A549 (cell line): Measurements from ENCODE around the gene SLC26A9. TPM values are rescaled to one million over a fixed set of nuclear protein-coding genes. Genes with fewer than 3 reads are reported as not detected.

Source experiments
- ATAC-seq, 2 experiments: fragments of 200-7000 bp in 1 of 2; fragments of >200 bp in 1 of 2; cut with Nextera tagmentation in 1 of 2; cut with Tn5 transposase in 1 of 2; 3 replicates each; pipeline versions ENCODE4 v1.8.0 to v1.9.1; 2018 to 2020; ENCODE audit warnings: mild to moderate bottlenecking in 1 of 2, moderate library complexity in 1 of 2
- CTCF ChIA-PET: fragments of 300-600 bp; sonication (Branson Sonifier 250); formaldehyde crosslinking; extraction: SDS; loops from one replicate; lab custom pipeline; 2021; ENCODE audit warnings: antibody characterized with exemption, inconsistent platforms; lab: Yijun Ruan, JAX
- POLR2A ChIA-PET: fragments of 350-600 bp; formaldehyde crosslinking; extraction: SDS; loops from one replicate; lab custom pipeline; 2021; ENCODE audit warnings: antibody characterized with exemption, inconsistent platforms; lab: Yijun Ruan, JAX
- DNase-seq, 2 experiments: peaks; one replicate each; pipeline versions ENCODE4 v3.0.0 to v3.0.0-alpha.2; 2011 to 2016; ENCODE audit warnings: low read depth in 1 of 2, low spot score in 1 of 2
- FAIRE-seq: peaks from 2 replicates; lab custom pipeline; 2011; peaks lifted over from hg19 to GRCh38; lab: Jason Lieb, UNC
- H3K27ac ChIP-seq, 2 experiments: fragments of >200 bp; sonication (Bioruptor Twin); formaldehyde crosslinking; 3 replicates each; pipeline ENCODE4 v1.5.1; 2016 to 2017
- H3K4me1 ChIP-seq: fragments of >200 bp; sonication (Bioruptor Twin); formaldehyde crosslinking; 3 replicates; pipeline ENCODE4 v1.6.1; 2016
- H3K4me2 ChIP-seq: fragments of >200 bp; sonication (Bioruptor Twin); formaldehyde crosslinking; 3 replicates; pipeline ENCODE4 v1.6.1; 2016
- H3K4me3 ChIP-seq: fragments of >200 bp; sonication (Bioruptor Twin); formaldehyde crosslinking; 3 replicates; pipeline ENCODE4 v1.5.1; 2016
- H3K9me3 ChIP-seq: fragments of >200 bp; sonication (Bioruptor Twin); formaldehyde crosslinking; 3 replicates; pipeline ENCODE4 v1.6.1; 2016
- ATOH8 ChIP-seq: fragments of 250-450 bp; sonication (Bioruptor Pico); IDR thresholded peaks from 2 replicates; pipeline ENCODE4 v1.5.0; 2020; ENCODE audit warnings: low read depth, mild to moderate bottlenecking, moderate library complexity
- BHLHE40 ChIP-seq: IDR thresholded peaks from 2 replicates; pipeline ENCODE4 v1.6.1; 2012; ENCODE audit warnings: low read depth, low read length, inconsistent platforms
- CBX8 ChIP-seq: fragments of 200-600 bp; sonication (generic); IDR thresholded peaks from 2 replicates; pipeline ENCODE4 v1.6.1; 2016
- CHD2 ChIP-seq: fragments of 150-350 bp; IDR thresholded peaks from 2 replicates; pipeline ENCODE4 v1.6.1; 2014; ENCODE audit warnings: low read length; ENCODE audit not compliant: partially characterized antibody
- CHD4 ChIP-seq: fragments of 200-600 bp; sonication (generic); IDR thresholded peaks from 2 replicates; pipeline ENCODE4 v1.6.1; 2016; ENCODE audit warnings: antibody characterized with exemption, mild to moderate bottlenecking, borderline replicate concordance
- E2F6 ChIP-seq: IDR thresholded peaks from 2 replicates; pipeline ENCODE4 v1.6.1; 2012; ENCODE audit warnings: low read depth, borderline replicate concordance
- EP300 ChIP-seq, 2 experiments: fragments of >200 bp; sonication (Bioruptor Twin); formaldehyde crosslinking; IDR thresholded peaks; 2 replicates in 1 of 2; 3 replicates in 1 of 2; pipeline ENCODE4 v1.6.1; 2016 to 2017
- FOSB ChIP-seq: fragments of 250-450 bp; sonication (Bioruptor Pico); IDR thresholded peaks from 2 replicates; pipeline ENCODE4 v1.5.0; 2020; ENCODE audit warnings: mild to moderate bottlenecking, moderate library complexity
- GATA3 ChIP-seq: IDR thresholded peaks from 2 replicates; pipeline ENCODE4 v1.6.1; 2012; ENCODE audit warnings: borderline replicate concordance
- HDAC2 ChIP-seq: fragments of 200-600 bp; sonication (generic); IDR thresholded peaks from 2 replicates; pipeline ENCODE4 v1.6.1; 2016
- HES2 ChIP-seq: fragments of >200 bp; sonication (Bioruptor Twin); formaldehyde crosslinking; IDR thresholded peaks from 2 replicates; pipeline ENCODE4 v1.6.1; 2016
- HEYL ChIP-seq: fragments of 250-450 bp; sonication (Bioruptor Pico); IDR thresholded peaks from 2 replicates; pipeline ENCODE4 v1.8.0; 2021; ENCODE audit warnings: mild to moderate bottlenecking, moderate library complexity
- HOXA7 ChIP-seq: fragments of 250-450 bp; sonication (Bioruptor Pico); IDR thresholded peaks from 2 replicates; pipeline ENCODE4 v1.5.0; 2020; ENCODE audit warnings: mild to moderate bottlenecking, moderate library complexity
- HOXB5 ChIP-seq: fragments of 250-450 bp; sonication (Bioruptor Pico); IDR thresholded peaks from 2 replicates; pipeline ENCODE4 v1.5.0; 2020; ENCODE audit warnings: mild to moderate bottlenecking, moderate library complexity
- JUNB ChIP-seq: fragments of >200 bp; sonication (Bioruptor Twin); formaldehyde crosslinking; IDR thresholded peaks from 2 replicates; pipeline ENCODE4 v1.6.1; 2016
- MAFK ChIP-seq: fragments of 450-650 bp; IDR thresholded peaks from 2 replicates; pipeline ENCODE4 v1.6.1; 2014; ENCODE audit not compliant: partially characterized antibody
- NFE2L2 ChIP-seq: fragments of 150-350 bp; conservative IDR thresholded peaks from 2 replicates; pipeline ENCODE4 v1.6.1; 2014; ENCODE audit warnings: low read length
- NPAS2 ChIP-seq: fragments of 250-450 bp; sonication (Bioruptor Pico); IDR thresholded peaks from 2 replicates; pipeline ENCODE4 v1.8.0; 2022; ENCODE audit warnings: mild to moderate bottlenecking, moderate library complexity, borderline replicate concordance
- PHF8 ChIP-seq: fragments of 200-600 bp; sonication (generic); IDR thresholded peaks from 2 replicates; pipeline ENCODE4 v1.6.1; 2016; ENCODE audit warnings: low read depth, mild to moderate bottlenecking, antibody characterized with exemption, moderate library complexity, borderline replicate concordance
- RAD21 ChIP-seq, 2 experiments: fragments of >200 bp in 1 of 2; sonication (Bioruptor Twin) in 1 of 2; formaldehyde crosslinking in 1 of 2; IDR thresholded peaks in 1 of 2; conservative IDR thresholded peaks in 1 of 2; 2 replicates in 1 of 2; 3 replicates in 1 of 2; pipeline ENCODE4 v1.6.1; 2012 to 2018; ENCODE audit warnings: inconsistent platforms in 1 of 2
- RARB ChIP-seq: fragments of 250-450 bp; sonication (Bioruptor Pico); IDR thresholded peaks from 2 replicates; pipeline ENCODE4 v1.8.0; 2021; ENCODE audit warnings: mild to moderate bottlenecking, moderate library complexity
- RNF2 ChIP-seq: fragments of 200-600 bp; sonication (generic); IDR thresholded peaks from 2 replicates; pipeline ENCODE4 v1.6.1; 2016; ENCODE audit warnings: low read depth, mild to moderate bottlenecking, antibody characterized with exemption, moderate library complexity, borderline replicate concordance
- USF2 ChIP-seq: fragments of 450-650 bp; IDR thresholded peaks from 2 replicates; pipeline ENCODE4 v1.6.1; 2014; ENCODE audit warnings: antibody characterized with exemption
- ZC3H11A ChIP-seq: fragments of 450-650 bp; IDR thresholded peaks from 2 replicates; pipeline ENCODE4 v1.6.1; 2014; ENCODE audit warnings: antibody characterized with exemption, mild to moderate bottlenecking
- ZFP36 ChIP-seq: fragments of 450-650 bp; IDR thresholded peaks from 2 replicates; pipeline ENCODE4 v1.6.1; 2014; ENCODE audit warnings: borderline replicate concordance; ENCODE audit not compliant: partially characterized antibody
- ZSCAN20 ChIP-seq: fragments of 250-450 bp; sonication (Bioruptor Pico); IDR thresholded peaks from 2 replicates; pipeline ENCODE4 v1.8.0; 2022; ENCODE audit warnings: mild to moderate bottlenecking, moderate library complexity
- WGBS: methylation state at CpG from one replicate; pipeline ENCODE4 v1.1.6; 2017; ENCODE audit errors: missing lambda C conversion rate; 5-methylcytosine and 5-hydroxymethylcytosine counted together
- polyA plus RNA-seq, 4 experiments: library from polyadenylated mRNA; depleted of rRNA in 3 of 4; stranded (reverse); fragments of >200 nt; fragmentation: RNase III in 1 of 4; extraction: RNeasy Plus Mini Kit Qiagen cat#74134 plus additional on column Dnase treatment in 1 of 4; gene quantifications; 2 replicates in 3 of 4; 3 replicates in 1 of 4; pipeline ENCODE4 v1.2.3, GENCODE V29; 2011 to 2017

SLC26A9 gene
- polyA plus RNA-seq, 2 of the 4 experiments (the other 2 are of a cell fraction), result 0.18 to 0.98 TPM

GRCh38 chr1:205970486-205970885 lies 27.2 kb upstream of the SLC26A9 start:
- H3K4me2 ChIP-seq, result no peak overlapping the region
- no peak for DNase-seq
- ATAC-seq, result no peak
- TF ChIP-seq HOXA7 (CRISPR knock-in tag), result no peak
- no peak for TF ChIP-seq HES2
- no peak for TF ChIP-seq E2F6
- TF ChIP-seq ZSCAN20 (CRISPR knock-in tag), result no peak
- TF ChIP-seq ATOH8 (CRISPR knock-in tag), result no peak
- TF ChIP-seq EP300 (IDR thresholded peaks at IDR 0.05), result no peak
- TF ChIP-seq CHD4, result no peak
- TF ChIP-seq ZC3H11A, result no peak
- peaks cover 7% of the 10 kb centered on the region for H3K4me1 ChIP-seq
- FAIRE-seq, result no peak
- H3K9me3 ChIP-seq, result no peaks in the 10 kb centered on the region
- H3K27ac ChIP-seq, result no peak overlapping the region
- WGBS, result 7% methylated on average over 1 of the region's 1 CpG
- no peak overlapping the region for H3K4me3 ChIP-seq
- ChIA-PET POLR2A (no interaction called here), CTCF (interaction anchor here (0.8 to 6.4 kb wide), 8 partner anchors 10 to 179 kb away, joined by 3 to 84 read pairs (median 5); no protein-coding TSS in a partner anchor)

GRCh38 chr1:205969229-205969628 lies 26.0 kb upstream of the SLC26A9 start:
- Histone ChIP-seq H3K27ac (no peak overlapping the region), H3K9me3 (no peaks in the 10 kb centered on the region), H3K4me2 (no peak overlapping the region), H3K4me1 (peaks cover 7% of the 10 kb centered on the region), H3K4me3 (no peak overlapping the region)
- no peak for TF ChIP-seq ZFP36
- no peak for TF ChIP-seq FOSB (CRISPR knock-in tag)
- TF ChIP-seq JUNB, result no peak
- TF ChIP-seq RNF2, result no peak
- TF ChIP-seq CBX8, result no peak
- no peak for TF ChIP-seq MAFK
- TF ChIP-seq NPAS2, result no peak
- no peak for TF ChIP-seq RARB (CRISPR knock-in tag)
- no peak for TF ChIP-seq HEYL (CRISPR knock-in tag)
- no peak for TF ChIP-seq HOXB5 (CRISPR knock-in tag)
- TF ChIP-seq CHD4, result no peak
- TF ChIP-seq PHF8, result no peak
- no peak for TF ChIP-seq CHD2
- no peak for TF ChIP-seq NFE2L2
- TF ChIP-seq USF2, result no peak
- TF ChIP-seq RAD21 (conservative IDR thresholded peaks at IDR 0.05 in 1 of 2, IDR thresholded peaks at IDR 0.05 in 1 of 2), result no peak
- no peak for TF ChIP-seq GATA3
- no peak for TF ChIP-seq BHLHE40
- no peak for TF ChIP-seq HDAC2
- DNase-seq (no peak), ATAC-seq (no peak), FAIRE-seq (no peak)
- CTCF ChIA-PET, result interaction anchor here (1.0 to 6.4 kb wide), 6 partner anchors 8 to 178 kb away, joined by 3 to 84 read pairs (median 12); no protein-coding TSS in a partner anchor
- POLR2A ChIA-PET, result no interaction called here
- WGBS, result 75% methylated on average over 8 of the region's 8 CpGs
